ENCODE results near the gene FGF1.
A peak's percentile ranks its signal among the peaks of the same experiment; 100 is the strongest.

The FGF1 gene

DNA sequence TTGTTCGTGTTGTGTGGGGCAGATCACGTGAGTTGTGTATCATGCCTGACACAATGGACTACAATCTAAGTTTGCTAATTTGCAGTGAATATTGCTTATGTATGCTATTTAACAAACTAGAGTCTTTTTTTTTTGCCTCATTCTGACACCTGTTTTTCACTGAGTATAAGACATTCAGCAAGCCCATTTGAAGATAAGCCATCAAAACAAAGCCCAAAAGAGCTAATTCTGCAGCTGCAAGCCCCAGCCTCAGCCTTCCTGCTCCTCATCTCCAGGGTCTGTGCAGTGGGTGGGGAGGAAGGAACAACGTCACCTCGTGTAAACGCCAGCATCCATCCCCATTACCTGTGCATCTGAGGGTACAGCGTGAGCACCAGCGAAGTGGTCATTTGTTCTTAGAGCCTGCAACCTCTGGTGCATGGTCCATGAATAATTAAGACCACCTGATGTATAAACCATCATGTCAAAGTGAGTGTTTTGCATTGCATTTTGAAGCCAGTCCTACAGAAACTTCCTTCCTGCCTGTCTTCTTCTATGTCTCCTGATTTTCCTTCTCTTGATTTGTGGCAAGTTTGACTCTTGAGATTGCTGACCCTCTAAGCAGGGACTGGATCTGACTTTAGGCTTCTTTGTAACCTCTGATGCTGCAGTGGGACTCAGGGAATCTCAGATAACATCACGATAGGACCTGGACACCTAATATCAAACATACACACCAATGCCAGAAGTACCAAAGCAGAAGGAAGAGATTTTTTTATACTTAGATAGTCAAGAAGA is 73.2 kb downstream of the FGF1 start:
- DNase-seq (ENCODE audit: low read depth in 2 of 2), result no peak
- H3K4me3 ChIP-seq (replicated peaks in 1 of 2; ENCODE audit: low read depth in 2 of 2, low read length in 2 of 2), result no peak overlapping the region
- TF ChIP-seq, protein P1, sequence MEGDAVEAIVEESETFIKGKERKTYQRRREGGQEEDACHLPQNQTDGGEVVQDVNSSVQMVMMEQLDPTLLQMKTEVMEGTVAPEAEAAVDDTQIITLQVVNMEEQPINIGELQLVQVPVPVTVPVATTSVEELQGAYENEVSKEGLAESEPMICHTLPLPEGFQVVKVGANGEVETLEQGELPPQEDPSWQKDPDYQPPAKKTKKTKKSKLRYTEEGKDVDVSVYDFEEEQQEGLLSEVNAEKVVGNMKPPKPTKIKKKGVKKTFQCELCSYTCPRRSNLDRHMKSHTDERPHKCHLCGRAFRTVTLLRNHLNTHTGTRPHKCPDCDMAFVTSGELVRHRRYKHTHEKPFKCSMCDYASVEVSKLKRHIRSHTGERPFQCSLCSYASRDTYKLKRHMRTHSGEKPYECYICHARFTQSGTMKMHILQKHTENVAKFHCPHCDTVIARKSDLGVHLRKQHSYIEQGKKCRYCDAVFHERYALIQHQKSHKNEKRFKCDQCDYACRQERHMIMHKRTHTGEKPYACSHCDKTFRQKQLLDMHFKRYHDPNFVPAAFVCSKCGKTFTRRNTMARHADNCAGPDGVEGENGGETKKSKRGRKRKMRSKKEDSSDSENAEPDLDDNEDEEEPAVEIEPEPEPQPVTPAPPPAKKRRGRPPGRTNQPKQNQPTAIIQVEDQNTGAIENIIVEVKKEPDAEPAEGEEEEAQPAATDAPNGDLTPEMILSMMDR (IDR thresholded peaks at IDR 0.05; ENCODE audit: low read depth, low read length), result no peak

DNA sequence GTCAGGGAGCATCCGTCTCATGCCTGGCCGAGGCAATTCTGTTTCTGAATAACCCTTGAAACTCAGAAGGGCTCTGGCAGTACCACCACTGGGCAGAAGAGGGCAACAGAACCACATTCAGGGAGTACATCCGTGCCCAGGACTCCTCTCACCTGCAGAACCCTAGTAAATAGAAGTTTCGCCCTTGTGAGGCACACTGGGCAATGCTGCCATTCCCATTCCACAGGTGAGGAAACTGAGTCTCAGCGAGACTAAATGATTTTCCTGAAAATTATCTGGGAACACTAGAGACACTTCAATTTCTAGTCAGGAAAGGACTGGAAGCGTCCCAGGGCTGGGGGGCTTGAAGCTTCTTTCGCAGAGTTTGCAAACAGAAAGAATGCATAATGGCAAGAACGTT is 74.7 kb downstream of the FGF1 start:
- peak; percentile 77 to 79 for DNase-seq (ENCODE audit: low read depth in 2 of 2)
- H3K4me3 ChIP-seq (replicated peaks in 1 of 2; ENCODE audit: low read depth in 2 of 2, low read length in 2 of 2), result no peak overlapping the region

DNA sequence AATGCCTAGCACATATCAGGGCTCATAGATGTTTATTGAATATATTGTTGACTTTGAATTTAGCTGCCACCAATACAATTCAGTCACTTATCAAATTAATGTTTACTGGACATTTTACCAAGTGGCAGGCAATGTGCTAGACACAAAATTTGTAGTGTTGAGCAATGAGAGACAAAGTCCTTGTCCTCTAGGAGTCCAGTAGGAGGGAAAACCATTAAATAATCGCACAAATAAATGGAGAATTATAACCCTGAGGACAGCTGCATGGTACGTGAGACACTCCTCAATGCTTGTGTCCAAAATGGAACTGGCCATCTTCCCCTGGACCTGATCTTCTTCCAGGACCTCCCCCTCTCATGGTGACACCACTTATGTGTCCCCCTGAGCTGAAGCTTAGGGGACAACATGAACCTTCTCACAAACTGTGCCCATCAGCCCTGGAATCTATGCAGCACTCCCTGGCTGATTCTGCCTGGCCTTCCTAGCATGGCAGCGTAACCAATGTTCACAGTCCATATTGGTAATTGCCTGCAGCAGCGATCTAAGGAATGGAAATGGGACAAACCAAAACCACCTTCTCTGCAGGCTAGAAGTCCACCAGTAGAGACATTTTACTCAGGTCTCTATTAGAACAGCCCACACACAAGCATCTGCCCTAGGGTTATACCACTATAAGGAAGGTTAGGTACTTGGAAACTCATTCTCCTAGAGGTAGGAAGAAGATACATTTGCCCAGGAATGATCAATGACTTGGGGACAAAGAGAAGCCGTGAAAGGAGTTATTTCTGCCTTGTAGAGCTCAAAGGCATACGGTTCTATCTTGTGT is 75.5 kb downstream of the FGF1 start:
- H3K4me3 ChIP-seq (replicated peaks in 1 of 2; ENCODE audit: low read depth in 2 of 2, low read length in 2 of 2), result no peak overlapping the region
- no peak for DNase-seq (ENCODE audit: low read depth in 2 of 2)
- TF ChIP-seq, protein P1 (IDR thresholded peaks at IDR 0.05; ENCODE audit: low read depth, low read length), result no peak

More for the DNA sequence above, 74.7 kb downstream of the FGF1 start:
- TF ChIP-seq, protein P1 (IDR thresholded peaks at IDR 0.05; ENCODE audit: low read depth, low read length), result peak; percentile 98

DNA sequence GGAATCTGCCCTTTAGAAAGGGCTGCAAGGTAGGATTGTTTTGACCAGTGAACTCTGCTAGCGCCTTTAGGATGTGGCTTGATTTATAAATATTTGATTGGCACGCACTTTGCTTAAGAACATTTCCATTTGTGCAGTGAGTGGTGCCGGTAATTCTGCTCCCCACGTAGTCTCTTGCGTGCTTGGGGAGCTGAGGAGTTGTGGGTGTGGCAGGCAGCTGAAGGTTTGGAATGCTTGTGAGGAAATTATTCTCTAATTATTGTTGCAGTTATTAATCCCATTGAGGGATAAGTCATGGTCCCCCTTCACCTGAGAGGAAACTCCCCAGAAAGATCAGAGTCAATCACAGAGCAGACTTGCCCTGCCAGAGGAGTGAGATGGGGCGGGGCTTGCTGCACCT is 76.7 kb downstream of the FGF1 start:
- no peak for DNase-seq (ENCODE audit: low read depth in 2 of 2)
- TF ChIP-seq, protein P1 (IDR thresholded peaks at IDR 0.05; ENCODE audit: low read depth, low read length), result no peak
- H3K4me3 ChIP-seq (replicated peaks in 1 of 2; ENCODE audit: low read depth in 2 of 2, low read length in 2 of 2), result no peak overlapping the region

DNA sequence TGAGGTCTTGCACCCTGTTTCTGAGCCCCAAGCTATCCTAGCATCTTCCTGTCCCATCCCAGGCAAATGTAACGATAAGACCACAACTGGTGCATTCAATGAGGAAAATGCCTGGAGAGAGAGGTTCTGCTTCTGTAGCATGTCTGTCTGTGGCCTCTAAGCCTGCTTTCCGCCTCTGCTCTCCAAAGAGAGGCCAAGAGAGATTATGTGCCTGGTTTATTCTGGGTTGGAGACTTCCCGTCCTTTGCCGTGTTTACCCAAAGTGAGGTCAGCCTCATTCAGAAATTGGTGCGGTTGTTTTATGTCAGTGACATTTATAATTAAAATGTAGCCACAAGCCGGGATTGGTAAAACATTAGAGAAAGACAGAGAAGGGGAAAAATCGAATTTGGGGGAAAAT is 77.8 kb downstream of the FGF1 start:
- DNase-seq (ENCODE audit: low read depth in 2 of 2), result no peak
- H3K4me3 ChIP-seq (replicated peaks in 1 of 2; ENCODE audit: low read depth in 2 of 2, low read length in 2 of 2), result no peak overlapping the region
- TF ChIP-seq, protein P1 (IDR thresholded peaks at IDR 0.05; ENCODE audit: low read depth, low read length), result no peak

DNA sequence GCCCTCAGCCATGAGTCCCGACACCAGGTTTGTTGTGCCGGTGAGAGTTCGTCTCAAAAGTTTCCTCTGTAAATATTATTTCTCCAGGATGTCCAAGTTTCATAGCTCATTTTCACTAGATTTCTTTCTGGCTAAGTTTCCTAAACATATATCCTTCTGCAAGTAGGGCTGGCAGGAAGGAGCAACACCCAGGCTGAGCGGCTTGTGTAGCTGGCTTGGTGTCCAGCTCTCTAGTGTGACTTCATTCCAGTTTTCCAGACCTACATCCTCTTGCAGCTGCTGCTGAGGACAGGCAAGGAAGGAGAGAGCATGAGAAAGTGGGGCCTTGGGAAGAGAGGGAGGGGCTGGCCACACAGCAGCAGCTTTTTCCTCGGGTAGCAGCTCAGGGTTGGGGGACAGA is 80.3 kb downstream of the FGF1 start:
- H3K4me3 ChIP-seq (replicated peaks in 1 of 2; ENCODE audit: low read depth in 2 of 2, low read length in 2 of 2), result no peak overlapping the region
- TF ChIP-seq, protein P1 (IDR thresholded peaks at IDR 0.05; ENCODE audit: low read depth, low read length), result no peak
- peak in 1 of 2 donors; percentile 27 for DNase-seq (ENCODE audit: low read depth in 2 of 2)

All from cardiac fibroblast (primary cell).